Neural crest cell (in vitro differentiated cells): ENCODE measurements around the gene LPAR1. TPM values are rescaled to one million over a fixed set of nuclear protein-coding genes. Genes with fewer than 3 reads are reported as not detected.

Experiments used
- DNase-seq: peaks from one replicate; pipeline ENCODE4 v3.0.0; 2021; ENCODE audit warnings: low read depth, mixed read lengths, low spot score
- H3K27ac Mint-ChIP-seq: one replicate; pipeline ENCODE4 v1.8.0; 2021; ENCODE audit warnings: mild to moderate bottlenecking, mixed read lengths; ENCODE audit not compliant: unreplicated experiment
- H3K27me3 Mint-ChIP-seq: 2 replicates; pipeline ENCODE4 v1.8.0; 2021; ENCODE audit warnings: low read depth, mild to moderate bottlenecking, mixed read lengths
- H3K36me3 Mint-ChIP-seq: 2 replicates; pipeline ENCODE4 v1.8.0; 2021; ENCODE audit warnings: low read depth, mild to moderate bottlenecking, mixed read lengths
- H3K4me1 Mint-ChIP-seq: 2 replicates; pipeline ENCODE4 v1.8.0; 2021; ENCODE audit warnings: mixed read lengths
- H3K4me3 Mint-ChIP-seq: one replicate; pipeline ENCODE4 v1.8.0; 2021; ENCODE audit warnings: mild to moderate bottlenecking, mixed read lengths
- H3K9me3 Mint-ChIP-seq: 2 replicates; pipeline ENCODE4 v1.8.0; 2021; ENCODE audit warnings: mixed read lengths
- total RNA-seq: library from RNA; stranded (reverse); gene quantifications from 2 replicates; pipeline ENCODE4 v1.2.1, GENCODE V29; 2021
- TF ChIP-seq, protein P1 (sequence below): fragments of 200-600 bp; sonication (generic); conservative IDR thresholded peaks from 2 replicates; pipeline ENCODE4 v1.5.0; 2021; ENCODE audit warnings: antibody characterized with exemption, mild to moderate bottlenecking

LPAR1 gene
- total RNA-seq, 1 donor from 2014 or later = 11.3 TPM

DNA sequence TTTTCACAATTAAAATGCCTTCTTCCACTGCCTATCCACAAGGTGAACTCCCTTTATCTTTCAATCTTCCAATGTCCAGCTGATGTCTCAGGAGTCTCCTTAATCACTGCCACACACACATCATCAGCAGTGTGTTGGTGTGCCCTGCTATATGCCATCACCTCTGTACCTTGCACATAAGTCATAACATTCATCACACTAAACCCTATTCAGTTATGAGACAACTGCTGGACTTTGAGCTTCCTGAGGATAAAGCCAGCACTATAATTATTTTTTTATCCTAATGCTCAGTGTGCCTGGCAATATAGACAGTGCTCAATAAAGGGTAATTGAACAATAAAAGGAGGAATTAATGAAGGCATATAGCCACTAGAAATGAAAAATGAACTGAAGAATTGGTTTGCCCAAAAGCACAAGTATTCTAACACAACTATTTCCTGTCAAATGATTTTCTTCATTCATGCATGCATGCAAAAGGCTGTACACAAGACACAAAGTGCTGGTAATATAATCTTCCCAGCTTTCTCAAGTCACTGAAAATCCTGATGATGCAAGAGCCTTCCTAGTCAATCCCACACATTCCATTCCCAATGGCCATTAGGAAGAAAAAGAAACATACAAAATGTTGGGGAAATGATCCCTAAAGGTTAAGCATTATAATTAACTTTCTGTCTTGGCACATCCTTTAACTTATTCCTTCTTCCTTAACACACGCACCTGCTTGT, 32.4 kb downstream of the LPAR1 start:
- no peak for DNase-seq
- Mint-ChIP-seq H3K4me1 (peaks cover 4% of the 10 kb centered on the region), H3K4me3 (no peak overlapping the region), H3K27me3 (no peaks in the 10 kb centered on the region), H3K9me3 (peaks cover 5% of the 10 kb centered on the region), H3K36me3 (peaks cover 10% of the 10 kb centered on the region), H3K27ac (no peak overlapping the region)
- TF ChIP-seq, protein P1, sequence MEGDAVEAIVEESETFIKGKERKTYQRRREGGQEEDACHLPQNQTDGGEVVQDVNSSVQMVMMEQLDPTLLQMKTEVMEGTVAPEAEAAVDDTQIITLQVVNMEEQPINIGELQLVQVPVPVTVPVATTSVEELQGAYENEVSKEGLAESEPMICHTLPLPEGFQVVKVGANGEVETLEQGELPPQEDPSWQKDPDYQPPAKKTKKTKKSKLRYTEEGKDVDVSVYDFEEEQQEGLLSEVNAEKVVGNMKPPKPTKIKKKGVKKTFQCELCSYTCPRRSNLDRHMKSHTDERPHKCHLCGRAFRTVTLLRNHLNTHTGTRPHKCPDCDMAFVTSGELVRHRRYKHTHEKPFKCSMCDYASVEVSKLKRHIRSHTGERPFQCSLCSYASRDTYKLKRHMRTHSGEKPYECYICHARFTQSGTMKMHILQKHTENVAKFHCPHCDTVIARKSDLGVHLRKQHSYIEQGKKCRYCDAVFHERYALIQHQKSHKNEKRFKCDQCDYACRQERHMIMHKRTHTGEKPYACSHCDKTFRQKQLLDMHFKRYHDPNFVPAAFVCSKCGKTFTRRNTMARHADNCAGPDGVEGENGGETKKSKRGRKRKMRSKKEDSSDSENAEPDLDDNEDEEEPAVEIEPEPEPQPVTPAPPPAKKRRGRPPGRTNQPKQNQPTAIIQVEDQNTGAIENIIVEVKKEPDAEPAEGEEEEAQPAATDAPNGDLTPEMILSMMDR = no peak

DNA sequence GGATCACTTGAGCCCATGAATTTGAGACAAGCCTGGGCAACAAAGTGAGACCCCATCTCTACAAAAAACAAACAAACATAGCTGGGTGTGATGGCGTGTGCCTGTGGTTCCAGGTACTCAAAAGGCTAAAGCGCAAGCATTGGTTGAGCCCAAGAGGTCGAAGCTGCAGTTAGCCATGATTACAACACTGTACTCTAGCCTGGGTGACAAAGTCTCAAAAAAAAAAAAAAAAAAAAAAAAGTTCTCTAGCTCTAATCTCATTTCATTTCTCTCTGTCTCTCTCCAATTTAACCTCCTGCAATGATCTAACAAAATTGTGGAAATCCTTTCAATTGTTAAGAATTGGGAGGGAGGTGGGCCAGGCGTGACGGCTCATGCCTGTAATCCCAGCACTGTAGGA, 33.3 kb downstream of the LPAR1 start:
- peaks cover 5% of the 10 kb centered on the region for H3K9me3 Mint-ChIP-seq
- H3K4me3 Mint-ChIP-seq = no peak overlapping the region
- DNase-seq = no peak

DNA sequence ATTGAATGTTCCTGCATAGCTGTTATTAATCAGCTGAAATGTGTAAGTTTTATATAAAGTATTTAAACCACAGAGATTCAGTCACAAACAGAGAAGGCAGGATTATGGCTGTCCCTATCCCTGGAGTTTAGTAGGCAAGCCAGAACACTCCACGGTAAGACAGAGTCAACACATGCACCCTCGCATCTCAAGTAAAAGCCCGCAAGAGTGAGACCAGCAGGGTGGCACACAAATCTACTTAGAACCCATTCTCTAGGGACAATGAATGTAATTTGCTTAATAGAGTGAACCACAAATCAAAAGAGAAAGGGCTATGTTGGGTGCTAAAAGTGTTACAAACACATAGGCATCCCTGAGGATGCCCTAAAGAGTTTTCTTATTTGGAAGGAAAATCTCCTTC, 35.1 kb downstream of the LPAR1 start:
- Mint-ChIP-seq H3K4me1 (peaks cover 17% of the 10 kb centered on the region), H3K9me3 (peaks cover 5% of the 10 kb centered on the region), H3K27me3 (no peaks in the 10 kb centered on the region), H3K27ac (no peak overlapping the region), H3K4me3 (no peak overlapping the region), H3K36me3 (peaks cover 10% of the 10 kb centered on the region)
- TF ChIP-seq, protein P1 = no peak
- no peak for DNase-seq

More for the DNA sequence above, 33.3 kb downstream of the LPAR1 start:
- Mint-ChIP-seq H3K27me3 (no peaks in the 10 kb centered on the region), H3K27ac (no peak overlapping the region), H3K36me3 (peaks cover 10% of the 10 kb centered on the region), H3K4me1 (peaks cover 9% of the 10 kb centered on the region)
- TF ChIP-seq, protein P1 = no peak

DNA sequence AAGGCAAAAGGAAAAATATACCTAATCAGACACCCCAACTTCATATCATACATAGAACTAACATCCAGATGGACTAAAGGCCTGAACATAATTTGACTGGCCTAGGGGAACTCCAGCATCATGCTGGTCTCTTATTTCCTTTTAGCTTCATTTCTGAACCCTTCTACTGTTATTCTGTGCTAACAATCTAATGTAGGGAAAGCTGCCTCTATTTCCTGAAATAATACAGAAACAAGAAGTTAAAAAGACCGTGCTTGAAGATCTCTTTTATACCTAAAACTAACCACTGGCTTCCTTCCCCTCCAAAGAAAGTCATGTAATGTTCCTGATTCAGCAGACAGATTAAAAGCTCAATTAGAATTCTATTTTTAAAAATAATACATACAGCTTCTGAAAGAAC, 36.7 kb downstream of the LPAR1 start:
- TF ChIP-seq, protein P1 = no peak
- peaks cover 8% of the 10 kb centered on the region for H3K36me3 Mint-ChIP-seq
- peaks cover 17% of the 10 kb centered on the region for H3K4me1 Mint-ChIP-seq
- H3K9me3 Mint-ChIP-seq = peaks cover 5% of the 10 kb centered on the region
- H3K27ac Mint-ChIP-seq = no peak overlapping the region
- H3K27me3 Mint-ChIP-seq = no peaks in the 10 kb centered on the region
- H3K4me3 Mint-ChIP-seq = no peak overlapping the region
- DNase-seq = no peak

DNA sequence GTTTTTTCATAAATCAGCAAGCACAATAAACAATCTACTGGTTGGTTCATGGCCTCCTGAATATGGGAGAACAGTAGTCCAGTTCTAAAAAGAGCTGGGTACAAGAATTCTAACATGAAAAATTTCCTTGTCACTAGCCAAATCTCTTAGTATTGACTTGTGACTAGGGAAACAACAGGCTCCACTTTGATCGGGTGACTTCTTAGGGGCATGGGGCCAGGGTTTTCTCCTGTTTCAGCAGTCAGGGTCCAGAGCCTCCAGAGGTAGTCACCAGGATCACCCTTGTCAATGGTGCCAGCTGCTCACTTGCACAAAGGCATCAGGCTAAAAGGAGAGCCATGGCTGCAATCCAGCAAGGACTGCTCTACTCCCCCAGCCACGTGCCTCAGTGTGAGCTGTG, 38.1 kb downstream of the LPAR1 start:
- peaks cover 5% of the 10 kb centered on the region for H3K9me3 Mint-ChIP-seq
- TF ChIP-seq, protein P1 = no peak
- no peak overlapping the region for H3K27ac Mint-ChIP-seq
- no peak overlapping the region for H3K4me3 Mint-ChIP-seq
- H3K27me3 Mint-ChIP-seq = no peaks in the 10 kb centered on the region
- DNase-seq = no peak
- H3K4me1 Mint-ChIP-seq = peaks cover 22% of the 10 kb centered on the region
- peaks cover 6% of the 10 kb centered on the region for H3K36me3 Mint-ChIP-seq
